Lower leg skin (tissue), 4 donors: Measurements from ENCODE around the gene SCN4B. TPM values are rescaled to one million over a fixed set of nuclear protein-coding genes. Genes with fewer than 3 reads are reported as not detected.

Source experiments
- DNase-seq, 2 donors: peaks; one replicate each; pipeline ENCODE4 v3.0.0-alpha.2; 2019; ENCODE audit warnings: low spot score in 2 of 2
- H3K4me3 ChIP-seq: fragments of 200-600 bp; sonication (generic); 2 replicates; pipeline ENCODE4 v1.5.1; 2017; ENCODE audit warnings: mild to moderate bottlenecking, low read depth; ENCODE audit not compliant: poor library complexity, severe bottlenecking
- CTCF ChIP-seq, 3 donors: fragments of 450-650 bp; IDR thresholded peaks; one replicate each; pipeline ENCODE4 v1.5.1; 2016; ENCODE audit warnings: antibody characterized with exemption in 3 of 3, mild to moderate bottlenecking in 3 of 3, moderate library complexity in 2 of 3
- POLR2A ChIP-seq, 2 donors: fragments of 450-650 bp; IDR thresholded peaks; one replicate each; pipeline ENCODE4 v1.6.1; 2016 to 2017; ENCODE audit warnings: antibody characterized with exemption in 2 of 2, mild to moderate bottlenecking in 1 of 2, moderate library complexity in 1 of 2
- WGBS, 2 donors: methylation state at CpG; one replicate each; pipeline ENCODE4 v1.1.5; 2018; 5-methylcytosine and 5-hydroxymethylcytosine counted together
- intact Hi-C: fragments of 100-400 bp; cut with DNase I; formaldehyde crosslinking; loops from one replicate; pipeline ENCODE4 v1.15.0; 2023; ENCODE audit warnings: low total_unique reads
- total RNA-seq, 4 donors: library from RNA; depleted of rRNA; stranded (reverse); fragments of >200 nt; gene quantifications; one replicate each; pipeline ENCODE4 v1.1.0, GENCODE V29; 2016

The SCN4B gene
- total RNA-seq, 4 donors from 2014 or later, result 0.25 to 4.0 (median 1.9) TPM

GRCh38 chr11:118104491-118104890 lies 48.1 kb downstream of the SCN4B start:
- WGBS, 2 donors, result 91 to 92% methylated on average over 6 of the region's 6 CpGs

GRCh38 chr11:118102721-118103261 lies 49.8 kb downstream of the SCN4B start:
- intact Hi-C loops, result no loop called here

More at GRCh38 chr11:118104491-118104890, 48.1 kb downstream of the SCN4B start:
- TF ChIP-seq CTCF (IDR thresholded peaks at IDR 0.05) (no peak), POLR2A (IDR thresholded peaks at IDR 0.05) (no peak)
- intact Hi-C loops, result no loop called here
- no peak overlapping the region for H3K4me3 ChIP-seq
- no peak for DNase-seq

GRCh38 chr11:118100691-118101232 lies 51.9 kb downstream of the SCN4B start:
- no peak for DNase-seq
- no peak for TF ChIP-seq POLR2A (IDR thresholded peaks at IDR 0.05)
- no peak for TF ChIP-seq CTCF (IDR thresholded peaks at IDR 0.05)
- WGBS, 2 donors, result 64 to 67% methylated on average over 3 of the region's 3 CpGs
- intact Hi-C loops, result no loop called here
- H3K4me3 ChIP-seq, result no peak overlapping the region

More at GRCh38 chr11:118102721-118103261, 49.8 kb downstream of the SCN4B start:
- no peak overlapping the region for H3K4me3 ChIP-seq
- TF ChIP-seq CTCF (IDR thresholded peaks at IDR 0.05) (no peak), POLR2A (IDR thresholded peaks at IDR 0.05) (no peak)
- no peak for DNase-seq
- 79 to 82% methylated on average over 13 of the region's 13 CpGs for WGBS, 2 donors

GRCh38 chr11:118099838-118100556 lies 52.6 kb downstream of the SCN4B start:
- H3K4me3 ChIP-seq, result no peak overlapping the region
- no peak for TF ChIP-seq POLR2A (IDR thresholded peaks at IDR 0.05)
- TF ChIP-seq CTCF (IDR thresholded peaks at IDR 0.05), result no peak
- no peak for DNase-seq
- intact Hi-C loops, result no loop called here
- WGBS, 2 donors, result 82 to 87% methylated on average over 9 to 10 of the region's 10 CpGs

- intact Hi-C loops, result no loop called here
- WGBS, 2 donors, result 72 to 75% methylated on average over 10 to 11 of the region's 11 CpGs
- no peak for TF ChIP-seq CTCF (IDR thresholded peaks at IDR 0.05)
- no peak overlapping the region for H3K4me3 ChIP-seq
- DNase-seq, result no peak
Observed at GRCh38 chr11:118098996-118099837, 53.4 kb downstream of the SCN4B start.
